Right atrium auricular region (tissue), 2 donors: ENCODE results near the gene CLIP4. TPM values are rescaled to one million over a fixed set of nuclear protein-coding genes. Genes with fewer than 3 reads are reported as not detected.

Experiments
- DNase-seq: peaks from one replicate; pipeline ENCODE4 v3.0.0-alpha.2; 2019; ENCODE audit warnings: low spot score
- H3K27ac ChIP-seq, 2 donors: fragments of 200-600 bp; sonication (generic); 1 replicate in 1 of 2; 2 replicates in 1 of 2; pipeline ENCODE4 v1.5.1; 2016 to 2019
- H3K27me3 ChIP-seq, 2 donors: fragments of 200-600 bp; sonication (generic); one replicate each; pipeline versions ENCODE4 v1.5.1 to v1.6.0; 2017 to 2019
- H3K36me3 ChIP-seq: fragments of 200-600 bp; sonication (generic); one replicate; pipeline ENCODE4 v1.5.1; 2016
- H3K4me1 ChIP-seq, 2 donors: fragments of 200-600 bp; sonication (generic); one replicate each; pipeline versions ENCODE4 v1.5.1 to v1.6.0; 2017 to 2019
- H3K4me3 ChIP-seq, 2 donors: fragments of 200-600 bp; sonication (generic); 1 replicate in 1 of 2; 2 replicates in 1 of 2; pipeline ENCODE4 v1.5.1; 2017 to 2019; ENCODE audit warnings: mild to moderate bottlenecking in 1 of 2, moderate library complexity in 1 of 2
- H3K9me3 ChIP-seq, 2 donors: fragments of 200-600 bp; sonication (generic); one replicate each; pipeline ENCODE4 v1.5.1; 2019
- total RNA-seq, 2 donors: library from RNA; depleted of rRNA; stranded (reverse); fragments of >200 nt; gene quantifications; one replicate each; pipeline ENCODE4 v1.1.0, GENCODE V29; 2016
- TF ChIP-seq, protein P1 (sequence below), 2 donors: fragments of 200-600 bp; sonication (generic); IDR thresholded peaks; one replicate each; pipeline ENCODE4 v1.5.1; 2019; ENCODE audit warnings: antibody characterized with exemption in 2 of 2

CLIP4 gene
- total RNA-seq, 2 donors from 2014 or later: 66.5 to 71.0 TPM

DNA sequence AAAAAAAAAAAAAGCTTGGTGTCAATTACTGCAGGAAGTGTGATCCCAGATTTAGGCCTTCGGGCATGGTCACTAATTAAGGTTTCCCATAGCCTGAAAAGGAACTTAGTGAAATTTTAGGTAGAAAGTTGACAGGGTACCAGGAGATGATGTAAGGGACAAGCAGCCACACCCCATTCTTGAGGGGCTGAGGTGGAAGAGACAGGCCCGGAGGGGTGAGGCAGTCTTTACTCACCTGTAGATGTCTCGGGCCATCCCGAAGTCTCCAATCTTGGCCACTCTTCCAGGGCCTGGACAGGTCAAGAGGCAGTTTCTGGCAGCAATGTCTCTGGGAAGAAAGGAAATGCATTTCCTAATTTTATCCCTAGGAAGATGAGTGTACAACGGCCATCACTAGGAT lies 94.3 kb downstream of the CLIP4 start:
- no peak for DNase-seq
- TF ChIP-seq, protein P1, sequence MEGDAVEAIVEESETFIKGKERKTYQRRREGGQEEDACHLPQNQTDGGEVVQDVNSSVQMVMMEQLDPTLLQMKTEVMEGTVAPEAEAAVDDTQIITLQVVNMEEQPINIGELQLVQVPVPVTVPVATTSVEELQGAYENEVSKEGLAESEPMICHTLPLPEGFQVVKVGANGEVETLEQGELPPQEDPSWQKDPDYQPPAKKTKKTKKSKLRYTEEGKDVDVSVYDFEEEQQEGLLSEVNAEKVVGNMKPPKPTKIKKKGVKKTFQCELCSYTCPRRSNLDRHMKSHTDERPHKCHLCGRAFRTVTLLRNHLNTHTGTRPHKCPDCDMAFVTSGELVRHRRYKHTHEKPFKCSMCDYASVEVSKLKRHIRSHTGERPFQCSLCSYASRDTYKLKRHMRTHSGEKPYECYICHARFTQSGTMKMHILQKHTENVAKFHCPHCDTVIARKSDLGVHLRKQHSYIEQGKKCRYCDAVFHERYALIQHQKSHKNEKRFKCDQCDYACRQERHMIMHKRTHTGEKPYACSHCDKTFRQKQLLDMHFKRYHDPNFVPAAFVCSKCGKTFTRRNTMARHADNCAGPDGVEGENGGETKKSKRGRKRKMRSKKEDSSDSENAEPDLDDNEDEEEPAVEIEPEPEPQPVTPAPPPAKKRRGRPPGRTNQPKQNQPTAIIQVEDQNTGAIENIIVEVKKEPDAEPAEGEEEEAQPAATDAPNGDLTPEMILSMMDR (IDR thresholded peaks at IDR 0.05): no peak
- no peaks in the 10 kb centered on the region for H3K27me3 ChIP-seq

DNA sequence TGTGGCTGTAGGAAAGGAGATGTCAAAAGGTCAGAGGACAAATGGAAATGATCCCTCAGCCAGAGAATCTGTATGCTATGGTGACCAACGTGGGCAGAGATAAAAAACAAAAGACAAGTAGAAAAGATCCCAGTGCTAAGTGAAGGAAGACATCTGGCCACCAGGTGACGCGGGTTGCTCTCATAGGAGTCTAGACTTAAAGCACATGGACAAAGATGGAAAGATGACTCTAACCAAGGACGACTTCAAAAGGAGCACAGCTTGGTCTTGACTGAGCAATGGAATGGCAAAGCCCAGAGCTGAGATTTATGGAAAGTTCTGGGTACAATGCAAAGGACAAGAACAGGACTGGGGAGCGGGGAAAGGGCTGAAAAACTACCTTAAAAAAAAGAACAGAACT lies 96.8 kb downstream of the CLIP4 start:
- TF ChIP-seq, protein P1 (IDR thresholded peaks at IDR 0.05): no peak
- Histone ChIP-seq H3K27ac (no peak overlapping the region), H3K4me3 (no peak overlapping the region), H3K36me3 (no peaks in the 10 kb centered on the region), H3K27me3 (no peaks in the 10 kb centered on the region), H3K9me3 (no peaks in the 10 kb centered on the region), H3K4me1 (no peaks in the 10 kb centered on the region)
- no peak for DNase-seq

More for the DNA sequence above, 94.3 kb downstream of the CLIP4 start:
- Histone ChIP-seq H3K9me3 (no peaks in the 10 kb centered on the region), H3K4me1 (no peaks in the 10 kb centered on the region), H3K36me3 (peaks cover 2% of the 10 kb centered on the region), H3K4me3 (no peak overlapping the region), H3K27ac (no peak overlapping the region)

DNA sequence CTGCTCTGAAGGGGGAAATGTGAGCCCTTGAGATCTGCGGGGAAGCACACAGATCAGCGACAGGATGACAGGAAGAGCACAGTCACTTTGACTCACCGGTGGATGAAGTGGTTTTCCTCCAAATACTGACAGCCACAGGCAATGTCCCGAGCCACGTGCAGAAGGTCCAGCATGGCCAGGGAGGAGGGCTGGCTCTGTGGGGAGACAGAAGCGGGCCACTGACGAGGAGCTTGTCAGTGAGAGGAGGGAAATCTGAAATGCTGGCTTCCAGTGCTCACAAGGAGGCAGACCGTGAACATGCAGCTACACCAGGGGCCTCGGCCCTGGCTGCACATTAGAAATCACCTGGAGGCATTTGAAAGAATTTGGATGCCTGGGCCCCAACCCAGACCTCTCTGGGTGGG lies 98.7 kb downstream of the CLIP4 start:
- Histone ChIP-seq H3K36me3 (no peaks in the 10 kb centered on the region), H3K9me3 (no peaks in the 10 kb centered on the region), H3K4me3 (no peak overlapping the region), H3K4me1 (no peaks in the 10 kb centered on the region), H3K27ac (no peak overlapping the region), H3K27me3 (no peaks in the 10 kb centered on the region)
- TF ChIP-seq, protein P1 (IDR thresholded peaks at IDR 0.05): no peak
- DNase-seq: peak; percentile 56

DNA sequence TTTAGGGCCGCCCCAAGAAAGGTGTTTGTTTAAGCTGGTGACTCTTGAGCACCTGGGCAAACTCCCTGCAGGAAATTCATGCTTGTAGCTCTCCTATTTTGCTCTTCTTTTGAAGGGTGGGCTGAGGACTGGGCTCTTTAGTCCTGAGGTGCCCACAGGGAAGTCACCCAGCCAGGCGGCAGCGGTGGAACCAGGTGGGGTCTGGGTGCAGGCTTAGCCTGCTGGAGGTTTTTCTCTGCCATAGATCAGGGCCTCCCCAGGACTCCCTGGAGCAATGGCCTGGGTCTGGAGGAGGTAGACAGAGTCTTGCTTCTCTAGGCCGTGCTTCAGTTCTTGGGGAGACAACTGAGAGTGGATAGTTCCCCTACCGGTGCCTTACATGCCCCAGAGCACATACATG lies 99.9 kb downstream of the CLIP4 start:
- H3K36me3 ChIP-seq: no peaks in the 10 kb centered on the region
- H3K4me1 ChIP-seq: no peaks in the 10 kb centered on the region
- H3K27me3 ChIP-seq: no peaks in the 10 kb centered on the region
- no peaks in the 10 kb centered on the region for H3K9me3 ChIP-seq
- H3K4me3 ChIP-seq: no peak overlapping the region
- no peak overlapping the region for H3K27ac ChIP-seq
- DNase-seq: peak; percentile 38
- TF ChIP-seq, protein P1 (IDR thresholded peaks at IDR 0.05): no peak

DNA sequence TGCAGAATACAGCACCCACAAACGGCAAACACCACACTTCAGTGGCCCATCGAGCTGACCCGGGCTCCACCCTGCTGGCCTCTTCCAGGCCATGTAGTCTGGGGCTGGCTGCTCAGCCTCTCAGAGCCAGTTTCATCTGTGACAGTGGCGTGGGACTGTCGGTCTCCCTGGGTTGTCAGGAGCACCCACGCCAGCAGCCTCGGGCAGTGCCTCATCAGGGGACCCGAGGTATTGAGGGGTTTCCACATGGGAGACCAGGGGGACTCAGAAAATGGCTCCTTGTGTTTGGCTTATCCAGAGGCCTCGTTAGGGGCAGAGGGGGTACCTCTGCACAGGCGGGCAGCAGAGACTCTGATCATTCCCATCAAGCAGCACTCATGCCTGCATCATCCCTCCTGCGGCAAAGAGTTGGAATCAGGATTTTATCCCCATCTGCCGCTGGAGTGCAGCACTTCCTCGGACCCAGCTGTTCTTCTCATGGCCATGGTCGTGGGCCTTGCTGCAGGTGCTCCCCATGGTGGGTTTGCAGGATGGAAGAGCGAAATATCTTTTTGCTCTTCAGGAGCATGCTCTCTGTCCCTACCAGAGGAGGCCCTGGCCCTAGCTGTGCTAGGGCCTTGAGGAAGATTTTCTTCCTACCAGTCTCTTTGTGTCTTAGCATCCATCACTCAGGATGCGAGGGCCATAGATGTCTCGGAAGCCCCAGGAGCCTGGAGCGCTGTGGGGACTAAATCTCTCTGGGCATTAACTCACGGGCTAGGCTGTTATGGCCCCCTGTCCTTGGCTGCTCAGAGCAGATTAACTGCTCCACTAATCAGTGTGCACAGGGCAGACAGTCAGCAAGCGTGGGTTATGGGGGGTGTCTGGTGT lies 100.8 kb downstream of the CLIP4 start:
- Histone ChIP-seq H3K9me3 (no peaks in the 10 kb centered on the region), H3K4me1 (no peaks in the 10 kb centered on the region), H3K27me3 (no peaks in the 10 kb centered on the region), H3K4me3 (no peak overlapping the region), H3K27ac (no peak overlapping the region), H3K36me3 (no peaks in the 10 kb centered on the region)
- peak; percentile 50 for DNase-seq
- TF ChIP-seq, protein P1 (IDR thresholded peaks at IDR 0.05): no peak

DNA sequence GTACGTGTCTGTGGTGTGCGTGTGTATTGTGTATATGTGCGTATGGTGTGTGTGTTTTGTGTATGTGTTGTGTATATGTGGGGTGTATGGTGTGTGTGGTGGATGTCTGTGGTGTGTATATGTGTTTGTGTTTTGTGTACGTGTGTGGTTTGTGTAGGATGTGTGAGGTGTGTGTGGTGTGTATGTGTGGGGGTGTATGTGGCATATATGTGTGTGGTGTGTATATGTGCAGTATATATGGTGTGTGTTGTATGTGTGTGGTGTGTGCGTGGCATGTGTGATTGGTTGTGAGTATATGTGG lies 101.3 kb downstream of the CLIP4 start:
- H3K27me3 ChIP-seq: no peaks in the 10 kb centered on the region
- H3K27ac ChIP-seq: no peak overlapping the region
- no peaks in the 10 kb centered on the region for H3K9me3 ChIP-seq
- H3K4me3 ChIP-seq: no peak overlapping the region
- H3K36me3 ChIP-seq: no peaks in the 10 kb centered on the region
- DNase-seq: no peak
- TF ChIP-seq, protein P1 (IDR thresholded peaks at IDR 0.05): no peak
- H3K4me1 ChIP-seq: no peaks in the 10 kb centered on the region
